ENCODE measurements around the gene ARHGAP42.

GRCh38 chr11:100757646-100758045, 70.6 kb downstream of the ARHGAP42 start:
- TF ChIP-seq RAD21 (IDR thresholded peaks at IDR 0.05; ENCODE audit: insufficient read depth, low read depth, low read length) (no peak), USF1 (IDR thresholded peaks at IDR 0.05; ENCODE audit: borderline replicate concordance, extremely low read length, insufficient read depth, low read depth, low read length) (no peak), KDM1A (IDR thresholded peaks at IDR 0.05; ENCODE audit: borderline replicate concordance) (no peak), ZZZ3 (IDR thresholded peaks at IDR 0.05; ENCODE audit: control insufficient read depth, insufficient read length, low read depth) (no peak), CTCF (IDR thresholded peaks at IDR 0.05 in 2 of 3, conservative IDR thresholded peaks at IDR 0.05 in 1 of 3; ENCODE audit: control insufficient read depth in 2 of 3, extremely low read depth in 1 of 3, insufficient read depth in 1 of 3, low read depth in 3 of 3, low read length in 3 of 3) (no peak), SUZ12 (IDR thresholded peaks at IDR 0.05; ENCODE audit: unreplicated experiment) (no peak), POLR2A (IDR thresholded peaks at IDR 0.05; ENCODE audit: low read depth, low read length) (no peak), YY1 (IDR thresholded peaks at IDR 0.05; ENCODE audit: low read depth, low read length) (no peak)

Data from GM12878 (cell line).